Measurements from ENCODE around the gene MBOAT2.

DNA sequence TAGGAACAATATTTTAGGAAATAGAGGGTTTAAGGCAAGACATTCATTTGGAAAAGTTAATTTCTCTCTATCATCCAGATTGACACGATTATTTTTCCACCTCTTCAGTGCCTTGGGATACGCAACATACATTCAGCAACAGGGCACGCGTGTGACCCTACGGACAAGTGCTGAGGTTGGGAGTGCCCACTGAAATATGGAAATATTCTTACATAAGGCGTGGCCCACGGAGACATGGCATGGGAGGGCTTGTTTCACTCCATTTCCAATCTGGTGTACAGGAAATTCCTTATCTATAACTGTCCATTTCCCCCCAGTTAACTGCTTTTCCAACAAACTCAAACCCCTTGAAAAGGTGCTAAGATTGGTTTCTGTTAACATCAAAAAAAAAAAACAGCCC lies 145.2 kb downstream of the MBOAT2 start:
- TF ChIP-seq ZKSCAN8 (CRISPR knock-in tag; IDR thresholded peaks at IDR 0.05; ENCODE audit: borderline replicate concordance) (no peak), POLR2AphosphoS5 (IDR thresholded peaks at IDR 0.05; ENCODE audit: low read depth, low read length) (no peak), POLR2G (IDR thresholded peaks at IDR 0.05; ENCODE audit: low read depth, low read length) (no peak), ETV5 (CRISPR knock-in tag; IDR thresholded peaks at IDR 0.05; ENCODE audit: borderline replicate concordance) (no peak), ZNF780A (CRISPR knock-in tag; IDR thresholded peaks at IDR 0.05) (no peak), ZNF549 (CRISPR knock-in tag; IDR thresholded peaks at IDR 0.05) (no peak), ZNF317 (CRISPR knock-in tag; IDR thresholded peaks at IDR 0.05) (no peak), EP300 (IDR thresholded peaks at IDR 0.05; ENCODE audit: low read depth in 2 of 2, low read length in 2 of 2) (no peak), EP300 (CRISPR knock-in tag; IDR thresholded peaks at IDR 0.05; ENCODE audit: borderline replicate concordance) (no peak), ESRRA (CRISPR knock-in tag; IDR thresholded peaks at IDR 0.05; ENCODE audit: low read depth) (no peak), U2AF1 (optimal IDR thresholded peaks at IDR 0.05; ENCODE audit: low read depth, low read length) (no peak), TOE1 (CRISPR knock-in tag; IDR thresholded peaks at IDR 0.05) (no peak), ZNF816 (CRISPR knock-in tag; IDR thresholded peaks at IDR 0.05; ENCODE audit: borderline replicate concordance) (no peak), POLR2A (IDR thresholded peaks at IDR 0.05; ENCODE audit: insufficient read depth in 1 of 2, low read depth in 2 of 2, low read length in 2 of 2) (no peak)

All from HepG2 (cell line).